ENCODE results near the gene FOXP4.
"Not testable (repeated sequence)": the region's sequence is repeated elsewhere in the genome, so short reads cannot be mapped to it uniquely, and the experiment has no call there.

Gene FOXP4

DNA sequence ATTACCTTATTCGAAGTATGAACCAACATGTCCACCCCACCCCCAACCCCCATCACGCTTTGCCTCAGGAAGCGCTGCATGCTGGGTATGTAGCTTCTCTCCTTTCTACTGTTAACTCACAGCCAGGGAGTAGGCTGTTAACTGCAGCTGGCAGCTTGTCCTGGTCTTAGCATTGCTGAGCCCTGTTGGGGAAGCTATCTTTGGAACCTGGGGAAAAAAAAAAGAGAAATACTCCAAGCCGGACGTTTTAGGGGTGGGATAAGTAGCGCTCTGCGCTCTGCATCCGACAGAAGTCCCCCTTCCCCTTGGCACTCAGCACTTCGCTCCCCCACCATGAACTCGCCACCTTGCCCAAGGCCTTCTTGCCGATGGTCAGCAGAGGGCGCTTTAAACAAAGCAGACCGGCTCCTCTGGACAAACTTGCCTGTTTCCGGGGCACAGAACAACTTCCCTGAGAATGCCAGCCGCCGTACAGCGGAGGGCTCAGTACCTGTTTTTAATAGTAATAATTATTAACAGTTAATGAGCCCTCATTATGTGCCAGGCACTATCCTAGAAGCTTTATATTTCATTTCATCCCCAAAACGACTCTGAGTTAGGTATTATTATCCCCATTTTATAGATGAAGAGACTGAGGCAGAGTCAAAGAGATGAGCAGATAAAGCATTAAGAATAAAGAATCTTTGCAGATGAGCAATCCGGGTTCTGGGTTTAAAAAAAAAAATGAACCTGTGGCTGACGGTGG, 56.9 kb downstream of the FOXP4 start:
- peak; percentile 74 for DNase-seq

DNA sequence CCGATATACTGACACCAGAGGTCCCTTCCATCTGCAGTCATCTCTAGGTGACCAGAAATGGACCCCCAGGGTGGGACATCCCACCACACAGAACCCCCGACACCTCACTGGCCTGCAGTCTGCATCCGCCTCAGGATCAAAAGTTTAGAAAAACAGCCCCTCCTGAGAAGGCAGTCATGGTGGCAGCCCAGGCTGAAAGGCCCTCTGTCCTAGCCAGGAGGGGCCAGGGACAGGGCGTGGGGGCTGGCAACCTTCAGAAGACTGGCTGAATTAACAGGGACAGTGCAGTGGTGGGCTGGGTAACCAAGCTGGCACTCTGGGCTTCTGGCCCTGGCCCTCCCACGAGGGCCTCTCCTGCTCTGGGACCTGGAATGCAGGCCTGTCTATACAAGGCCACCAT, 57.8 kb downstream of the FOXP4 start:
- DNase-seq = no peak

DNA sequence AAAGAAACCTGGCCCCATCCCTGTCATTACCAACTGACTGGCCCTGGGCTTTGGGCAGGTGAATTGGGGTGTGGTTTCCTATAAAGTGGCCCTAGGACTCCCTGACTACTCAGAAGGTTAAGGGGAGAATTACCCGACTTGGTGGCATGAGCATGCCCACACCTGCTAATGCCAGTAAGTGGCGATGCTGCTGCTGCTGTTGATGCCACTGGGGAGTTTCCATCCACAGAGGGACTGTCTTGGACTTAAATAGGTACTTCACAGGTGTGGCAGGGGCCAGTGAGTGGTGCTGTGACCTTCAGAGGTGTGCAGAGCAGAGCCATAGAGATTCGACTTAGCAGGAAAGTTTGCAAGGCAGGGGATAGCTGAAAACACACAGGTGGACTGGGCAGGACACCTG, 59.5 kb downstream of the FOXP4 start:
- no peak for DNase-seq

DNA sequence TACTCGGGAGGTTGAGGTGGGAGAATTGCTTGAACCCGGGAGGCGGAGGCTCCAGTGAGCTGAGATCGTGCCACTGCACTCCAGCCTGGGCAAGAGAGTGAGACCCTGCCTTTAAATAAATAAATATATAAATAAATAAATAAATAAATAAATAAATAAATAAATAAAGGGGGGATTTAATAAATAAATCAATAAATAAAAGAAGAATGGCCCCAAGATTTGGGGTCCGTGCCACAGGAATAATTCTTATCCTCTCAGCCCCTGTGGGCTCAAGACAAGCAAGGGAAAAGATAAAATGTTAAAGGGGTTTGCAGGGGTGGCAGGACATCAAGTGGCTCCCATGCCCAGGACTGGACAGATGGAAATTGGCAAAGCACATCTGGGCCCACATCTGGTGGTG, 60.9 kb downstream of the FOXP4 start:
- DNase-seq = no peak

DNA sequence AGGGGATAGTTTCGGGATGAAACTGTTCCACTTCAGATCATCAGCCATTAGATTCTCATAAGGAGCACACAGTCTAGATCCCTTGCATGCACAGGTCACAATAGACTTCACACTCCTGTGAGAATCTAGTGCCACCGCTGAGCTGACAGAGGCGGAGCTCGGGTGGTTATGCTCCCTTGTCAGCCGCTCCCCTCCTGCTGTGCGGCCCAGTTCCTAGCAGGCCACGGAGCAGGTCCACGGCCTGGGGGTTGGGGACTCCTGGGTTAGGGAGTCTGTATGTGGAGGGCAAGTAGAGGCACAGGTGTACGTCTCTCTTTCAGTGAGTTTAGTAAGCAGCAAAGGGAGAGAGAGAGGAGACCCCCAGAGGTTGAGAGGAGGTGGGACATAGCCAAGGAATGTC, 61.6 kb downstream of the FOXP4 start:
- DNase-seq = no peak

DNA sequence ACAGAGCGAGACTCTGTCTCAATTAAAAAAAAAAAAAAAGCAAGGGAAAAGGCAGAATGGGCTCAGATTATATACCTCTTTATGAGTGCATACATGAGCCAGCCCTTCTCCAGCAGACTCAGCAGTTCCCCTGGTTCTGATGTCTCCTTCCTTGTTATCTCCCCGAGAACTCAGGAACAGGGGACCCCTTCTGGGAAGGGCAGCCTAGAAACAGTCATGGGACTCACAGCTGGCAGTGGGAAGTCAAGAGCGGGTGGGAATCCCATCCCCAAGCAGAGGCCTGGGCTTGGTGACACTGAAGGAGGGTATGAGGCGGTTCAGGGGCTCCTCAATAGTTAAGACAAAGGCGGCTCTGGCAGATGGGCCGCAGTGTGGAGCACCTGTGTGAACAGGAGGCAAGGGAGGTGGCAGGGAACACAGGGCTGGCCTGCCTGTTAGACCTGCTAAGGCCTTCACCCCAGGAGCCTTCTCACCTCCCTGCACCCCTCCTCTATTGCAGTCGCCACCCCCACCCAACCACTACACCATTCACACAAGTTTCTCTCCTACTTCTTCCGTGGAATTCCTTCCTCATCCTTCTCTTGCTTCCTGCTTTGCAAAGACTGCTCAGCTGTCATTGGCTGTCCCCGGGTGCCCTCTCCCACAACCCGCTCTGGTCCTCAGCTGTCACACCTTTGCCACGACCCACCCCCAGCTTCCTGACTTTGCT, 62.4 kb downstream of the FOXP4 start:
- no peak for DNase-seq

DNA sequence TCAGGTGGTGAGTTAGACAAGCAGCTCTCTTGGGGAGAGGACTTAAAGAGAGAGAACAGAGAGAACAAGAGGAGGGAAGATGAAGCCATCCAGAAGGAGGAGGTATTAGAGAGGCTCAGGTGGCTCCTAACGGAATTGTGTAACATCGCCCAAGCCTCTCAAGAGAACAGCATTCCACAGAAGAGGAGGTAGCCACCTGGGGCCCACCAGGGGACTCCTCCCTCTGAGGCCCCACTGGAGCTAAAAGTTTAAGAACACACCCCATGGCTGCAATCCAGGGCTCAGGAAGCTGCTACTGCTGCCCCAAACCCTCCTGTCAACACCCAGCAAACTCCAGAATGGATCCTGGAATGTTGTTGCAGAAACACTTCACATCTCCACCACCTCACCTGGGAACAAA, 68.5 kb downstream of the FOXP4 start:
- no peak for DNase-seq

DNA sequence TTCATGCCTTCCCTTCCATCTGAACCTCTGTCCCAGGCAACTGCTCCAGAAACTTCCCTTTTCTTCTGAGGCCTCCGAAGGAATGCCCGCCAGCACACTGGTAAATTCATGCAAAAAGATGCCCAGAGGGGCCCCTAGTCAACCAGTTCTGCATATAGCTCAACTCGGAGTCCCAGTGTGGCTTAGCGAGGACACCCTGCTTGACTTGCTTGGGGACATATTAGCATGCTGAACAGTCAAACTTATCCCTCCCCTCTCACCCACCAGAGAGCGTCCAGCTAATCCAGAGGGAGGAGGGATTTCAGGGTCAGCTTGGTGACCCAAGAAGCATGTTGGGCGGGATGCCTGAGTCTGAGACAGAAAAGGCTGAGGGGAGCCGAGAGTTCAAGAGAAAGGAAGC, 69.1 kb downstream of the FOXP4 start:
- no peak for DNase-seq

DNA sequence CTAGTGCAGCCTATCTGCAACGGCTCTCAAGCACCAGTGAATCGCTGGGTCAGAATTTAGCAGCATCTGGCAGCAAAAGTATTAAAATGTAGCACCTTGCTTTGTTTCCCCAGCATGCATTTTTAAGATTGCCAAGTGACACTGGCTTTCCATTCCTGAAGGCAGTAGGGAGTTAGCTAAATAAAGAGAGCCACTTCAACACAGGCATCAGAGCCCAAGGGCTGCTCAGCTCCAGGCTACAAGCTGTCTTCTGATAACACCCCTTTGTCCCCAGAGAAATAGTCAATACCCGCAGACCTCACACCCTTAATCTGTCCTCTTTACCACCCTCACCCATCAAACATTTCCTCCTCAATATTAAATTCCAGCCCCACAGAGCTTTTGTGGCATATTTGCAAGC, 72.4 kb downstream of the FOXP4 start:
- no peak for DNase-seq

DNA sequence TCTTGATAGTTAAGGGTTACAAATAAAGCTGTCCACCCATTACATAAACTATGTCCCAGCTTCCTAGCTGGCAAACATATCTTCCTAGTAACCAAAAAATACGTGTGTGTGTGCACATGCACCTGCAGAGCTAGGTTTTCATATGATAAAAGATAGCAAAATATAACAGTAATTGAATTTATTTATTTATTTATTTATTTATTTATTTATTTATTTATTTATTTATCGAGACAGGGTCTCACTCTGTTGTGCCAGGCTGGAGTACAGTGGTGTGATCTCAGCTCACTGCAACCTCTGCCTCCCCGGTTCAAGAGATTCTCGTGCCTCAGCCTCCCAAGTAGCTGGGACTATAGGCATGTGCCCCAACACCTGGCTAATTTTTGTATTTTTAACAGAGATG, 73.0 kb downstream of the FOXP4 start:
- DNase-seq = not testable (repeated sequence)

DNA sequence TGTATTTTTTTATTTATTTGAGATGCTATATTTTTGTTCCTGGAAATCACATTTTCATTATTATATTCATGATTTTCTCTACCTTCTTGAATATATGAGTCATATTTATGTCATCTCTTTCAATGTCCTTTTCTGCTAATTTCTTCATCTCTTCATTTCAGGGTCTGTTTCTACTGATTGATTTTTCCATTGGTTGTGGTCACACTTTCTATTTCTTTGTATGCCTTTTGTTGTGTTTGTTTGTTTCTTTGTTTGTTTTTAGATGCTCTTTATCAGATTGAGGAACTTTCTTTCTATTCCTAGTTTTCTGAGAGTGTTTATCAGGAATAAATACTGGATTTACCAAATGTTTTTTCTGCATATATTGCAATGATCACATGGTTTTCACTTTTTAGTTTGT, 75.2 kb downstream of the FOXP4 start:
- no peak for DNase-seq

DNA sequence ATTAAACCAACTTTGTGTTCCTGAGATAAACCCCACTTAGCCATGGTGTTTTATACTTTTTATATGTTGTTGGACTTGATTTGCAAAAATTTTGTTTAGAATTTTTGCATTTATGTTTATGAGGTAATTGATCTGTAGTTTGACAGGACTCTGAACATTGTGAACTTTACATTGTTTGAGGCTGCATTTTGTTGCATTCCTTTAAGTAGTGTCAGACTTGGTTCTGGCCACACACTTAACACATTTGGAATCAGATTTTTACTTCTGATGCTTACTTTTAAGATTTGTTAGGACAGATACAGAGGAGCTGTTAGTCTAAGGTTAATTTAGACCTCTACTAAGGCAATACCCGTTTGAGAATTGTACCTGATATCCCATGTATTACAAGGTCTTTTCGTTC, 75.6 kb downstream of the FOXP4 start:
- DNase-seq = no peak

DNA sequence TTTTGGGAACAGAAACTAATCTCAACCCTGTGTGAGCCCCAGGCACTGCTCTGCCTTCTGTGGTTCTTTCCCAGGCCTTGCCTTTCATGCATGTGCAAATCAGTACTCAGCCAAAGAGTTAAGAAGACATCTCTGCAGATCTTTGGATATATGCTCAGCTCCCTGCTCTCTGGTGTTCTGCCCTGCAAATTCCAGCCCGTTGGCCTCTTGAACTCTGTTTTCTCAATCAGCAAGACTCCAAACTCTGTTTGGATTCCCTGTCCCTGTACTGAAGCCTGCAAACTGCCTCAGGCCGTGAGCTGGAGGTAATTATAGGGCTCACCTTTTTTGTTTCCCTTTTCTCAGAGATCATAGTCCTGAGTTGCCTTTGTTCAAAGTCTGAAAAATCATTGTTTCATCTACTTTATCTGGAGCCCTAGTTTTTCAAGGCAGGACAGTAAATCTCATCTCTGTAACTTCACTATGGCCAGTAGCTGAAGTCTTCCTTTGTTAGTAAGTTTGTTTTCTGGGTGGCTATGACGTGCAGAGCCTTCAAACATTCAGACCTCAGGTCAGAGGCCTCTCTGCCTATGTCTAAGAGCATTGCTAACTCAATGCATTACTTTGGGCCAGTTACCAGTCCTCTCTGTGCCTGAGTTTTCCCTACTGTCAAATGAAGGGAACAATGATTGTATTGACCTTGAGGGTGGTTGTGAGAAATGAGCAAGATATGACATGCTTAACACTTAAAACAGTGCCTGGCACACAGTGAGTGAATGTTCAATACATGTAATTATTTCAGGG, 76.2 kb downstream of the FOXP4 start:
- no peak for DNase-seq

DNA sequence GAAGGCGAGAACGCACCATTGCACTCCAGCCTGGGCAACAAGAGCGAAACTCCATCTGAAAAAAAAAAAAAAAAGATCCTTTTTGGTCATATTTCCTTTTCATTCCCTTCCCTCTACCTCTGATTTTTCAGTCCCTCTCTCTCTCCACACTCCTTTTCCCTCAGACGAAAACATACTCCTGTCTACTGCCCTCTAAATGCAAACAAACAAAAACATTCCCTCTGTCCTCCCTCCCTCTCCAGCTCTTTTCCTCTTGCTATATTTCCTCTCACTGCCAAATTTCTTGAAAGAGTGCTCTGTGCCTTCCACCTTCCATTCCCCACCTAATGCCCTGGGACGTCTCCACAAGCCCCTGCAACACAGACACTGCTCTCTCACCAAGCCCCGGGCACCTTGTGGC, 77.1 kb downstream of the FOXP4 start:
- no peak for DNase-seq

DNA sequence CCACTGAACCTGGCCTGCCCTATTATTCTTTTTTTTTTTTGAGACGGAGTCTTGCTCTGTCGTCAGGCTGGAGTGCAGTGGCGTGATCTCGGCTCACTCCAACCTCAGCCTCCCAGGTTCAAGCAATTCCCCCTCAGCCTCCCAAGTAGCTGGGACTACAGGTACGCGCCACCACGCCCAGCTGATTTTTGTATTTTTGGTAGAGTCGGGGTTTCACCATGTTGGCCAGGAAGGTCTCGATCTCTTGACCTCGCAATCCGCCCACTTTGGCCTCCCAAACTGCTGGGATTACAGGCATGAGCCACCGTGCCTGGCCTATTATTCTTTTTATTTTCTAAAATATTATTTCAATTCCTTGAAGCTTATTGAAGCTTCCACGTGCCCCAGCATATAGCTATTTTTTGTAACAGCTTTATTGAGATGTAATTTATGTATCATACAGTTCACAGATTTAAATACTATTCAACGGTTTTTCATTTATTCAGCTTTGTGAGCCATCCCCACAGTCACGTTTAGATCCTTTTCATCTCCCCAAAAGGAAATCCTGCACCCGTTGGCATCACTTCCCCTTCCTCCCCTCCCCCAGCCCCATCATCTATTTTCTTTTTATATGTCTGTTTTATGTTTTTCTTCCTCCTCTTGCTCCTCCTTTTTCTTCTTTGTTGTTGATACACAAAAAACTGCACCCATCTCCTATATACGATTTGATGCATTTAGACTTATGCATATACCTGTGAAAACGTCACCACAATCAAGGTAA, 78.6 kb downstream of the FOXP4 start:
- DNase-seq = no peak

DNA sequence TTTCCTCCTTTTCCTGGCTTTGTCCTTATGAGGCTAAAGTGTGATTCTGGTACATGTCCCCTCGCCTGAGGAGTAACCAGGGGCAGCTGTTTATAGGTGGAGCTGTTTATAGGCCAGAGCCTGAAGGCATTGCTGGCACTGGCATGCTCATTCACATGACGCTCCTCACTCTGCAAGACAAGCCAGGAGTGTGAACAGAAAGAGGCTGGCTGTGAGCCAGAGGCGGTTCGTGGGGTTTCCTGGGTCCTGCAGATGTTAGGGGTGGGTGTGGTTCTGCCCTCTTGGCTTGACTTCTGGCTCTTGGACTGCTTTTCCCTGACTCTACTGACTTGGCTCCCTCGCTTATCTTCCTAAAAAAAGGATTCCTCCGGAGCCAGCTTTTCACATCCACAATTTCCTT, 79.3 kb downstream of the FOXP4 start:
- DNase-seq = no peak

DNA sequence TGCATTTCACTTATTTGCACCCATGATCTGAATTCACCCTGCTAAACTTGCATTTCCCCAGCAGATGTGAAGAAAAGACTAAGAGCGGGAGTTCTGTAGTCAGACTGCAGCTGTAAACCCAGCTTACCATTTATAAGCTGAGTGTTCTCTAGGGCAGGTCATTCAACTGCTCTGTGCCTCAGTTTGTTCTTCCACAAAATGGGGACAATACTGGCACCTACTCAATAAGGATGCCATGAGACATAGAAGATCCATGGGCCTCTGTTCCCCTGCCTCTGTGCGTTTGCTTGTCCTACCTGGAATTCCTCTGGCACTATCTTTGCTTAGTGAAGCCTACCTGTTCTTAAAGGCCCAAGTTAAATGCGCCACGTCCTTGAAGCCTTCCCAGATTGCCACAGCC, 79.8 kb downstream of the FOXP4 start:
- no peak for DNase-seq

DNA sequence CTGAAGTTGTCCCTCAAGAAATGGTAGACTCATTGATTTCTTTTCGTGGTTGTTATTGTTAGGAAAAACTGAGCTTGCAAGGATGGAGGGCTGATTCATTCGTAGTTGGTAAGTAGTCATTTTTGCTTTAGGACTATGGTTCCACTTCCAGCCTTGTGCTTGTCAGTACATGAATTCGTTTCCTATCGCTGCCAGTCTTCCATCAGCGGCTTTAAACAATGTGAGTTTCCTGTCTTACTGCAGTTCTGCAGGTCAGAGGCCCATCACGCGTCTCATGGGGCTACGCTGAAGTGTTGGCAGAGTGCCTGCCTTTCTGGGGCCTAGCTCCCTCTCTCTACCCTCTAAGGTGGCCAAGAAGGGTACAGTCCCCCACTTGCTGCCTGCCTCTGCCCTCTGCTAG, 80.7 kb downstream of the FOXP4 start:
- no peak for DNase-seq

DNA sequence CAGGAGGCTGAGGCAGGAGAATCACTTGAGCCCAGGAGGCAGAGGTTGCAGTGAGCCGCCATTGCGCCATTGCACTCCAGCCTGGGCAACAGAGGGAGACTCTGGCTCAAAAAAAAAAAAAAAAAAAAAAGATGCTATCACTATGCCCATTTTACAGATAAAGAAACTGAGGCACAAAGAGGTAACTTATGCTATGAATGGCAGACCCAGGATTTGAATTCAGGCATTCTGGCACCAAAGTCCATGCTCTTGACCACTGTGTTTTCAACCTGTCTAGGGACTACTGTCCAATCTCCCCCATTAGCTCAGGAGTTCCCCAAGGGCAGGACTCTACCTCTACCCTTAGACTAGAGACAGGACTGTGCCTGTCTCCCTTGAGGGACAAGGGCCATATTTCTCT, 82.9 kb downstream of the FOXP4 start:
- DNase-seq = no peak

DNA sequence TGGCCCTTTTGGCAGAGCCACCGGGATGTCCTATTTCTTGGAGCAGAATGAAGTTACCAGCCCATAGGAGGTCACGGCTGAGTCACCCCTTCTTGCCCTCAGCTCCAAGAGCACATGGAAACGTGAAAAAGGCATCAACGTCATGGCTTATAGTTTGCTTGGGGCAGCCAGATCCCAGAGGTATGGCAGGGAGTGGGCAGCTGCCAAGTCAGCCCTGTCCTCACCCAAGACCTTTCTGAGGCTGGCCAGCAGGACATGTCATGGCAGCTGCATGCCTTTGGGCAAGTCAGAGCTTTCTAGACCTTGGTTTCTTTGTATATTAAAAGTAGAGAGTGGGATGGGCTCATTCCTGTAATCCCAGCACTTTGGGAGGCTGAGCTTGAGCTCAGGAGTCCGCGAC, 83.9 kb downstream of the FOXP4 start:
- DNase-seq = no peak

DNA sequence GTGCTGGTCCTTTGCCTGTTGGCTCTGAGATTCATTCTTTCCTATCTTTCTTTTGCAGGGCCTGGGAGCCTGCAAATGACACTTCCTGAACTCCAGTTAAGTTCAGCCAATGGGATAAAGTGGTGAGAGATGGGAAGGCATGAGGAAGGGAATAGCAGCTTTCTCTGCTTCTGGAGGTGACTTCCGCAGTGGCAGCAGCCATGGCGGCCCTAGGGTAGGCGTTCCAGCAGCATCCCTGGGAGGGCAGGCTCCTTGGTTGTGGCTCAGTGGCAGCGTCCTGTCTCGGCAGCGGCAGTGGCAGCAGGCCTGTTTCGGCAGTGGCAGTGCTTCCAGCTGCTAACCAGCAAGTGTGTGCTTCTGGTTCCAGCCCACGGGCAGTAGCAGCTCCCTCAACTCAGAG, 84.8 kb downstream of the FOXP4 start:
- DNase-seq = no peak

DNA sequence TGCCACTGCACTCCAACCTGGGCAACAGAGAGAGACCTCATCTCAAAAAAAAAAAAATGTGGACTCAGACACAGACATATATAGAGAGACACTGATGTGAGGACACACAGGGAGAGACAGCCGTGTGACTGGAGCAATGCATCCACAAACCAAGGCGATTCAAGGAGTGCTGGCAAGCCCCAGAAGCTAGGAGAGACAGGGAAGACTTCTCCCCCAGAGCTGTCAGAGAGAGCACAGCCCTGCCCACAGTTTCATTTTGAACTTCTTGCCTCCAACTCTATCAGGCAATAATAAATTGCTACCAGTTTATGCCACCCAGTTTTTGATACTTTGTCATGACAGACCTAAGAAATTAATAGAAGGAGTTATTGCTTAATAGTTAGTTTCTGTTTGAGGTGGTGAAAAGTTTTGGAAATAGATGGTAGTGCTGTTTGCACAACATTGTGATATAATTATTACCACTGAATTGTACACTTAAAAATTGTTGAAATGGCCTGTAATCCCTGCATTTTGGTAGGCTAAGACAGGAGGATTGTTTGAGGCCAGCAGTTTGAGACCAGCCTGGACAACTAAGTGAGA, 87.0 kb downstream of the FOXP4 start:
- DNase-seq = peak; percentile 2

DNA sequence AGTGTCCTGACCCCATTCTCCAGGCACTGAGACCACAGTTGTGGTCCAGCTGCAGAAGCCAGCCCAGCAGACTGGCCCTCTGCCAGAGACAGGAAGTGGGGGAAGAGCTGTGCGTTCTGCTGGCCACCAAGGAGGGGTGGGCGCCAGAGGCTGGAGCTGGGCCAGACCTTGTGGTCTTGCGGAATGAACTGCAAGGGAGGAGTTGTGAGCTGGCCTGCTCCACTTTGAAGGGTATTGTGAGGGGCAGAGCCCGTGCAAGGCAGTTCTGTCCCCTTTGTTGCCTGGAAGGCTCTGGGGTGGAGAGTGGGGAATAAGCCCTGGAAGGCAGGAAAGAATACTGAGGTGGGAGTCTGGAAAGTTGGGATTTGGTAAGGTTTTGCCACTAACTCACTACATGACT, 88.5 kb downstream of the FOXP4 start:
- no peak for DNase-seq
